ENCODE measurements around the gene ABCC6.
"Not testable (repeated sequence)": the region's sequence is repeated elsewhere in the genome, so short reads cannot be mapped to it uniquely, and the experiment has no call there.

ABCC6 gene

DNA sequence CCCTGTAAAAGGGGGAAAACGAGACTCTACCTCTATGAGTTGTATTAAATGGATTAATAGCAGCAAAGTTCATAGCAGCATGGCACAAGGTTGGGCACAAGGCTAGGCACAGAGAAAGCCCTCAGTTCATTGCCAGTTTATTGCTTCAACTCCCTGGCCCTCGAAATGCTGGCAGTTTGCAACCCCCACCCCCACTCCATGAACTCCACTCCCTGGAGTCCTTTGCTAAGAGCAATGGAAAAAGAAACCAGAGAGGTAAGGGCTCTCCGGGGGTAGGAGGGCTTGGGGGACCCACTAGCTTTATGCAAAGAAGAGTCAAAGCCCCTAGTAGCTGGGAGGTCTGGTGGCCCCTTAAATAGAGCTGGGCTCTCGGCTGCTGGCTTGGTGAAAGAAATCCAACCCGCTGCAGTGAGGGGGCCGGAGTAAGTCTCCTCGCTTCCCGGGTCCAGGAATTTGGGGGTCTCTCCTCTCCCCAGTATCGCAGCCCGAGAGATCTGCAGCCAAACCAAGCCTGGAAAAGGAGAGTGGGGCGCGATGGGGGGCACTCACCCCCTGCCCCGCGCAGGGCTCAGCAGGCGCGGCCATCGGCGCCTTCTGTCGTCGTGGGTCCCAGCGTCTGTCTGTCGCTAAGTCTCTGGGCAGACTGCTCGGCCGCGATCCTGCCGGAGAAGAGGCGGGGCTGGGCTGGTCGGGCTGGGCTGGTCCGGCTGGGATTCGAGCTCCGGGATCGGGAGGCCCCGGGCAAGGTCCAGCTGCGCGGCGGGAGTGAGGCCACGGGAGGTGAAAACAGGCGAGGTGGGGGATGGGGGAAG is at the start of gene ABCC6:
Gene ABCC6, minus strand, starts transcription at position 645 of the 812 bp plus-strand sequence. Its CDS starts 60 bp downstream, at position 585.
- not testable (repeated sequence) for H3K4me3 ChIP-seq (ENCODE audit: low read length); H3K4me1 ChIP-seq (ENCODE audit: control insufficient read depth, insufficient read depth, low read length); H3K9ac ChIP-seq (ENCODE audit: low read length); H3K36me3 ChIP-seq (ENCODE audit: control insufficient read depth, insufficient read depth, low read length, severe bottlenecking); H3K27me3 ChIP-seq (replicated peaks; ENCODE audit: control insufficient read depth, insufficient read depth, low read length); DNase-seq (ENCODE audit: low read depth); H3K9me3 ChIP-seq (ENCODE audit: control insufficient read depth, low read length)

DNA sequence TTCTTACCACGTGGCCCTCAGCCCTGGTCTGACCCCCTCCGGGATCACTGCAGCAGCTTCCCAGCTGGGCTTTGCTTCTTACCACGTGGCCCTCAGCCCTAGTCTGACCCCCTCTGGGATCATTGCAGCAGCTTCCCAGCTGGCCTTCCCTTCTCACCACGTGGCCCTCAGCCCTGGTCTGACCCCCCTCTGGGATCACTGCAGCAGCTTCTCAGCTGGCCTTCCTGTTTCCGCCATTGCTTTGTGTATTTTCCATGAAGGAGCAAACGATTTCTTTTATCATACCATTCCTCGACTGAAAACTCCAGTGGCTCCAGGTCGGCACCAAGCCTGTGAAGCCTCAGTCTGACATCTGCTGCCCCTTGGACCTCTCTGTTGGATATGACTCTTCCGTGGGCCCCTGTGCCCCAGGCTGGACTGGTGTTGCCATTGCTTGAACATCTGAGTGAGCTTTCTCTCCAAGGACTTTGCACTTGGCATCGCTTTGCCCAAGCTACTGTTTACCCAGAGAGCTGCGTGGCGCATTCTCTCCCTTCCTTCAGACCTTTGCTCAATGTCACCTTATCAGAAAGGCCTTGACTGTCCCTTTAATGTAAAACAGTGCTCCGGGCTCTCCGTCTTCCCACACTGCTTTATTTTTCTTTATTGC is 49.4 kb upstream of the ABCC6 start:
- H3K9ac ChIP-seq (ENCODE audit: low read length); H3K4me3 ChIP-seq (ENCODE audit: low read length); H3K27me3 ChIP-seq (replicated peaks; ENCODE audit: control insufficient read depth, insufficient read depth, low read length); DNase-seq (ENCODE audit: low read depth); H3K36me3 ChIP-seq (ENCODE audit: control insufficient read depth, insufficient read depth, low read length, severe bottlenecking); H3K9me3 ChIP-seq (ENCODE audit: control insufficient read depth, low read length); H3K4me1 ChIP-seq (ENCODE audit: control insufficient read depth, insufficient read depth, low read length): not testable (repeated sequence)

DNA sequence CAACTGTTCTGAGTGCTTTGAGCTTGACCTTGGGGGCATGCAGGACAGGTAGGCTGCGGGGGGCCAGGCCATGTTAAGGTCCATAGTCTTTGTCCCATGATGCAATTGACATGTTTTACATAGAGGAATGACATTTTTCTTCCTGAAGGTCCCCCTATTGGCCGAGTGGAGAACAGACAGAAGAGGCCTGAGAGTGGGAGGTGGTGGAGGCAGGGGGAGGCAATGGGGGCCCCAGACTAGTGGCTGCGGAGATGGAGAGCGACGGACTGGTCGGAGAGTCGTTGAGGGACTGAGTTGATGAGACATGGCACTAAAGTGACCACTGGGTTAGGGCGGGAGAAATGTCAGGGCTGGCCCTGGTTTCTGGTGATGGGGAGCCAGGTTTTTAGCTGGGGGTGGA is 48.4 kb upstream of the ABCC6 start:
- H3K36me3 ChIP-seq (ENCODE audit: control insufficient read depth, insufficient read depth, low read length, severe bottlenecking); H3K27me3 ChIP-seq (replicated peaks; ENCODE audit: control insufficient read depth, insufficient read depth, low read length); DNase-seq (ENCODE audit: low read depth); H3K4me3 ChIP-seq (ENCODE audit: low read length); H3K9me3 ChIP-seq (ENCODE audit: control insufficient read depth, low read length); H3K9ac ChIP-seq (ENCODE audit: low read length); H3K4me1 ChIP-seq (ENCODE audit: control insufficient read depth, insufficient read depth, low read length): not testable (repeated sequence)

DNA sequence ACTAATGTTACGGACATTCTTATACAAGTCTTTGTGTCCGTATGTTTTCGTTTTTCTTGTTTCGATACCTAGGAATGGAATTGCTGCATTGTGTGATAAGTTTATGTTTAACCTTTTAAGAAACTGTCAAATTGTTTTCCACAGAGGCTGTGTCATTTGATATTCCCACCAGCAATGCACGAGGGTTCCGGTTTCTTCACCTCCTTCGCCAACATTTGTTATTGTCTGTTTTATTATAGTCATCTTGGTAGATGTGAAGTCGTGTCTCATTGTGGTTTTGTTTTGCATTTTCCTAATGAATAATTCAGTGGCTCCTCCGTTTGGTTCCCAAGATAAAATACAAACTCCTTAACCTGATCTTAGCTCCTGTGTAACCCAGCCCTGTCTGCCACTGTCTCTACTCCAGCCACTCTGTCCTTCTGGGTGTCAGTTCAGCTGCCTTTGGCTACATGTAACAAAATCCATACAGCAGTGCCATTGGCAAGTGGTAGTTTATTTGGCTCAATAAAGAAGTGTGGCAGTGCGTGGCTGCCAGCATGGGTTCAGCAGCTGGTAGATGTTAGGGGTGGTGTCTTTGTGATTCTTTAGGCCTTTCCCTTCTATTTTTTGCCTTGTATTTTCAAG is 45.0 kb upstream of the ABCC6 start:
- not testable (repeated sequence) for H3K9me3 ChIP-seq (ENCODE audit: control insufficient read depth, low read length); H3K27me3 ChIP-seq (replicated peaks; ENCODE audit: control insufficient read depth, insufficient read depth, low read length); H3K4me3 ChIP-seq (ENCODE audit: low read length); H3K36me3 ChIP-seq (ENCODE audit: control insufficient read depth, insufficient read depth, low read length, severe bottlenecking); H3K9ac ChIP-seq (ENCODE audit: low read length); DNase-seq (ENCODE audit: low read depth); H3K4me1 ChIP-seq (ENCODE audit: control insufficient read depth, insufficient read depth, low read length)

DNA sequence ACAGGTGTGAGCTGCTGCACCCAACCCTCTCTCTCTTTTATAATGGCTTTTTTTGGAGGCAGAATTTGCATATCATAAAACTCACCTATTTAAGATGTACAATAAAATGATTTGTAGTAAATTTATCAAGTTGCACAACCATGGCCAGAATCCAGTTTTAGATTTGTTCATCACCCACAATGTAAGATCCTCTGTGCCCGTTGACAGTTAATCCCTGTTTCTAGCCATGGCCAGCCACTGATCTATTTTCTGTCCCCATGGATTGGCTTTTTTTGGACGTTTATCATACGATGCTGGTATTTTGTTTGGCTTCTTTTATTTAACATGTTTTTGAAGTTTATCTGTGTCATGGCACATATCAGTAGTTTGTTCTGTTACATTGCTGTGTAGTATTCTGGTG is 44.4 kb upstream of the ABCC6 start:
- DNase-seq (ENCODE audit: low read depth); H3K9ac ChIP-seq (ENCODE audit: low read length); H3K4me1 ChIP-seq (ENCODE audit: control insufficient read depth, insufficient read depth, low read length): not testable (repeated sequence)

DNA sequence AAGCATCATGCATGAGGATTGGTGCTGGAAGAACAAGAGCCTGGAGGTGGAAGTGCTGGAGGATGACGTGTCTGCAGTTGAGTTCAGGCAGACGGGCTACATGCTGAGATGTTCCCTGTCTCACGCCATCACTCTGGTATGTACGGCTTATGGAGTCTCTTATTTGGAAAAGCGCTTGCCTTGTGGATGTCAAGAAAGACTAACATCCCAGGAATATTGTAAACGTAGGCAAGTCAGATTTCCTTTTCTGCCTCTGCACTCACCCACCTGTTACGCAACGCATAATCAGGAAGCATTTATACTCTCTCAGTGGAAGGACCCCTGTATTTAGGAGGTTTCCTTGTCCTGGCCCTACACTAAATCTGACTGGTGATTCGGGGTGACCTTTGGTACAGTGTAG is 41.8 kb upstream of the ABCC6 start:
- not testable (repeated sequence) for H3K27me3 ChIP-seq (replicated peaks; ENCODE audit: control insufficient read depth, insufficient read depth, low read length); H3K9ac ChIP-seq (ENCODE audit: low read length); H3K4me1 ChIP-seq (ENCODE audit: control insufficient read depth, insufficient read depth, low read length); H3K4me3 ChIP-seq (ENCODE audit: low read length); H3K36me3 ChIP-seq (ENCODE audit: control insufficient read depth, insufficient read depth, low read length, severe bottlenecking); H3K9me3 ChIP-seq (ENCODE audit: control insufficient read depth, low read length); DNase-seq (ENCODE audit: low read depth)

More for the DNA sequence above, 44.4 kb upstream of the ABCC6 start:
- not testable (repeated sequence) for H3K4me3 ChIP-seq (ENCODE audit: low read length); H3K36me3 ChIP-seq (ENCODE audit: control insufficient read depth, insufficient read depth, low read length, severe bottlenecking); H3K9me3 ChIP-seq (ENCODE audit: control insufficient read depth, low read length); H3K27me3 ChIP-seq (replicated peaks; ENCODE audit: control insufficient read depth, insufficient read depth, low read length)

DNA sequence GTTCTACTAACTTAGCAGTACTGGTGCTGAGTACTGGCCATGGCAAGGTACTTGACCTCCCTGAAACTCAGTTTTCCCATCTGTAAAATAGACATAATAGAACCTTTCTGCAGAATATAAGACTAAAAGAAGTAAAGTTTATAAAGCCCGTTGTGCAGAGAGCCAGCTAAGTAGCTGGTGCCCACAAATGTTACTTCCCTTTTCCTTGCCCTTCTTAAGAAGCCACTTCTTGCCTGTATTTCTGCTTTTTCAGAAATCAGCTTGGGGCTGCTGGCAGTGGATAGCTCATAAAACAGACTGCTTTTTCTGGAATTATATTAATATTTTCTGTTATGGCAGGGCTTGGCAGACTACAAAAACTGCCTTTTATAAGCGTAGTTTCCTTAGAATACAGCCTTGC is 40.7 kb upstream of the ABCC6 start:
- H3K4me1 ChIP-seq (ENCODE audit: control insufficient read depth, insufficient read depth, low read length); H3K4me3 ChIP-seq (ENCODE audit: low read length); H3K9ac ChIP-seq (ENCODE audit: low read length); H3K9me3 ChIP-seq (ENCODE audit: control insufficient read depth, low read length); DNase-seq (ENCODE audit: low read depth); H3K36me3 ChIP-seq (ENCODE audit: control insufficient read depth, insufficient read depth, low read length, severe bottlenecking); H3K27me3 ChIP-seq (replicated peaks; ENCODE audit: control insufficient read depth, insufficient read depth, low read length): not testable (repeated sequence)

DNA sequence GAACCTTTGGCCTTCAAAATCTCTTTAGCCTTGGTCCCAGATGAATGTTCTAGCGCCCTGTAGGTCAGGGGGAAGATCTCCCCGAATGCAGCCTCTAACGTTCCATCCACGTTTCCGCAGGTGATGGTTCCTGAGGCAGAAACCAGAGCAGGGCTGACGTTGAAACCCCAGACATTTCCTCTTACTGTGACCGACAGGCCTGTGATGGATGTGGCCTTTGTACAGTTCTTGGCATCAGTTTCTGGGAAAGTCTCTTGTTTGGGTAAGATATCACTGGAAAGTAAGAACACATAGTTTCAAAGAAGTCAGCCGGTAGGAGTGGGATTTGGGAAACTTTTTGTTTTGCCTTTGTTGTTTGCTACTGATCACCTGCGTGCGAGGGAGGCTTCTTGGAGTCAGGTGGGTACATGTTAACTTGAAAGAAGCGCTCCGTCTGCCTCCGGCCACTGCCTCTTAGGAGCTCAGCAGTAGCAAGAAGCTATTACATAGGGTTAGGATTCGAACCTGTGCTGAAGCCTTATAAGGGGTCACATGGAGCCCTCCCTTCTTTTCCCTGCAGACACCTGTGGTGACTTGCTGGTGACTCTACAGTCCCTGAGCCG is 39.8 kb upstream of the ABCC6 start:
- not testable (repeated sequence) for H3K9me3 ChIP-seq (ENCODE audit: control insufficient read depth, low read length); H3K9ac ChIP-seq (ENCODE audit: low read length); DNase-seq (ENCODE audit: low read depth); H3K4me1 ChIP-seq (ENCODE audit: control insufficient read depth, insufficient read depth, low read length); H3K4me3 ChIP-seq (ENCODE audit: low read length); H3K36me3 ChIP-seq (ENCODE audit: control insufficient read depth, insufficient read depth, low read length, severe bottlenecking); H3K27me3 ChIP-seq (replicated peaks; ENCODE audit: control insufficient read depth, insufficient read depth, low read length)

DNA sequence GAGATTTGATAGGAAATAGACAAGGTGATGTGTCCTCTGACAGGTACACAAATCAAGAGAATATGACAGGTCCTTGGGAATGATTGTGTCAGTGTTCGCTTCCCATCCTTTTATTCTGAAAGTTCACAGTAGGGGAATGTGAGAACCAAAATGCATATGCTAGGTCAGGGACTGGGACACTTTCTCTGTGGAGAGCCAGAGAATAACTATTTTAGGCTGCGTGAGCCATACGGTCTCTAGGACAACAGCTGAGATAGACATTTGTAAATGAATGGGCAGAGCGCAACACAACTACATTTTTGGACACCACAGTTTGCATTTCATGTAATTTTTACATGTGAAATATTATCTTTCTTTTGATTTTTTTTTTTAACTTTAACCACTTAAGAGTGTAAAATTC is 36.7 kb upstream of the ABCC6 start:
- not testable (repeated sequence) for H3K9me3 ChIP-seq (ENCODE audit: control insufficient read depth, low read length); H3K36me3 ChIP-seq (ENCODE audit: control insufficient read depth, insufficient read depth, low read length, severe bottlenecking); H3K9ac ChIP-seq (ENCODE audit: low read length); H3K4me3 ChIP-seq (ENCODE audit: low read length); H3K4me1 ChIP-seq (ENCODE audit: control insufficient read depth, insufficient read depth, low read length); H3K27me3 ChIP-seq (replicated peaks; ENCODE audit: control insufficient read depth, insufficient read depth, low read length); DNase-seq (ENCODE audit: low read depth)

DNA sequence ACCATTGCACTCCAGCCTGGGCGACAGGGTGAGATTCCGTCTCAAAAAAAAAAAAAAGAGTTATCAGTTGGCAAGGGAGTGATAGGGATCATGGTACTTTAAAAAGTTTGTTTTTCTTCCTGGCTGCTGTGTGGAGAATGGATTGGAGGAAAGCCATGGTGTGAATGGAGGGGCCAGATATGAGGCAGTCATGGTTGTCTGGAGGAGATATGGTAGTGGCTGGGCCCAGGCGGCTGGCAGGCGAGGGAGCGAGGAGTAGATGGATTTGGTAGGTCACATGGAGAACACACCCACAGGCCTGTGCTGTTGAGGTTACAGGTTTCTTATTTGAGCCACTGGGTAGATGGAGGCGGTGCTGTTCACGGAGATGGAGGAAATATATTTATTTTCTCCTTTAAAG is 35.5 kb upstream of the ABCC6 start:
- DNase-seq (ENCODE audit: low read depth); H3K9me3 ChIP-seq (ENCODE audit: control insufficient read depth, low read length); H3K9ac ChIP-seq (ENCODE audit: low read length); H3K27me3 ChIP-seq (replicated peaks; ENCODE audit: control insufficient read depth, insufficient read depth, low read length); H3K36me3 ChIP-seq (ENCODE audit: control insufficient read depth, insufficient read depth, low read length, severe bottlenecking); H3K4me1 ChIP-seq (ENCODE audit: control insufficient read depth, insufficient read depth, low read length); H3K4me3 ChIP-seq (ENCODE audit: low read length): not testable (repeated sequence)

DNA sequence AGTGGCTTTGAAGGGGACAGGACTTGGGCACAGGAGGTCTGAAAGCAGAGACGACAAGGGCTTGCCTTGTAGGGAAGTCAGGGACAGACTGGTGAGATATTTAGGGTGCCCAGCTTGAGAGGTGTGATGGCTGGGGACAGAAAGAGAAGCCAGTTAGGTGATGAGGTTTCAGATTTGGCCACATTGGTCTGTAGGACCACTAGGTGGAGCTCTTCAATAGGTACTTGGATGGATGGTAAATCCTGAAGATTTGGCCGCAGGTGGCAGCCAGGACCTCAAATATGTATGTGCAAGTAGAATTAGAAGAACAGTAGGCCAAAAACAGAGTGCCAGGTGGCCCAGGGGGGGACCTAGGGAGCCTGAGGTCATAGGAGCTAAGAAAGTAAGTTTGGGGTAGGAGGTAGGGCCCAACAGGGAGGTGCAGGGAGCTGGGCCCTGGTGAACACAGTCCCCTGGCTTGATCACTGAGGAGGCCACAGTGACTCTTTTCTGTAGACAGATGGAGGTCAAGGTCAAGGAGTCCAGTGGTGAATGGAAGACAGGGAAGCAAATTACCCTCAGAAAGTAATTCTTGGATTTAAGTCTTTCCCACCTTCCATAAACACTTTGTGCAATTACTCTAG is 34.1 kb upstream of the ABCC6 start:
- not testable (repeated sequence) for H3K9me3 ChIP-seq (ENCODE audit: control insufficient read depth, low read length); H3K4me3 ChIP-seq (ENCODE audit: low read length); H3K36me3 ChIP-seq (ENCODE audit: control insufficient read depth, insufficient read depth, low read length, severe bottlenecking); DNase-seq (ENCODE audit: low read depth); H3K4me1 ChIP-seq (ENCODE audit: control insufficient read depth, insufficient read depth, low read length); H3K9ac ChIP-seq (ENCODE audit: low read length); H3K27me3 ChIP-seq (replicated peaks; ENCODE audit: control insufficient read depth, insufficient read depth, low read length)
